H1 (cell line): Measurements from ENCODE around the gene MMP25. TPM values are rescaled to one million over a fixed set of nuclear protein-coding genes. Genes with fewer than 3 reads are reported as not detected.
"Not testable (repeated sequence)": the region's sequence is repeated elsewhere in the genome, so short reads cannot be mapped to it uniquely, and the experiment has no call there.

Experiments used
- CTCF ChIA-PET: fragments of 300-600 bp; sonication (Branson Sonifier 250); formaldehyde crosslinking; loops from one replicate; lab custom pipeline; 2021; ENCODE audit not compliant: partially characterized antibody; lab: Charles Lee
- POLR2A ChIA-PET: fragments of 300-600 bp; sonication (Branson Sonifier 250); formaldehyde crosslinking; loops from one replicate; lab custom pipeline; 2021; ENCODE audit warnings: inconsistent platforms; ENCODE audit not compliant: partially characterized antibody; lab: Charles Lee
- DNase-seq, 2 experiments: peaks; one replicate each; pipeline versions ENCODE4 v3.0.0 to v3.0.0-alpha.2; 2010 to 2022; ENCODE audit warnings: low spot score in 2 of 2, low read depth in 1 of 2, mixed read lengths in 1 of 2
- FAIRE-seq: peaks from 2 replicates; lab custom pipeline; 2011; peaks lifted over from hg19 to GRCh38; lab: Jason Lieb, UNC
- H2AFZ ChIP-seq: 2 replicates; pipeline ENCODE4 v1.8.1; 2012; ENCODE audit warnings: low read length, inconsistent platforms
- H2AK5ac ChIP-seq: 2 replicates; pipeline ENCODE4 v1.6.1; 2013; ENCODE audit warnings: low read depth, low read length
- H2BK120ac ChIP-seq: replicated peaks from 2 replicates; pipeline ENCODE3; 2013; ENCODE audit warnings: low read depth, low read length, inconsistent platforms
- H2BK12ac ChIP-seq: 2 replicates; pipeline ENCODE4 v1.6.1; 2013; ENCODE audit warnings: low read depth, low read length
- H2BK15ac ChIP-seq: 2 replicates; pipeline ENCODE4 v1.6.1; 2013; ENCODE audit warnings: low read length
- H2BK20ac ChIP-seq: 2 replicates; pipeline ENCODE4 v1.6.1; 2013; ENCODE audit warnings: low read length
- H2BK5ac ChIP-seq: 2 replicates; pipeline ENCODE4 v1.6.1; 2013; ENCODE audit warnings: low read depth, low read length
- H3K14ac ChIP-seq: 2 replicates; pipeline ENCODE4 v1.6.1; 2013; ENCODE audit warnings: inconsistent platforms; ENCODE audit not compliant: insufficient read length
- H3K18ac ChIP-seq: 2 replicates; pipeline ENCODE4 v1.6.1; 2013; ENCODE audit warnings: low read length; ENCODE audit errors: extremely low read depth
- H3K23ac ChIP-seq: 2 replicates; pipeline ENCODE4 v1.6.1; 2013; ENCODE audit warnings: inconsistent platforms; ENCODE audit not compliant: insufficient read length
- H3K23me2 ChIP-seq: 2 replicates; pipeline ENCODE4 v1.6.1; 2013; ENCODE audit warnings: low read depth, low read length
- H3K27ac ChIP-seq: 2 replicates; pipeline ENCODE4 v1.6.1; 2011; ENCODE audit warnings: low read depth, low read length, inconsistent platforms
- H3K27me3 ChIP-seq, 4 experiments: replicated peaks in 1 of 4; 1 replicate in 1 of 4; 2 replicates in 3 of 4; pipeline versions ENCODE4 v1.6.1 to v1.8.1; 2011 to 2013; ENCODE audit warnings: low read length in 3 of 4, mild to moderate bottlenecking in 3 of 4, inconsistent platforms in 2 of 4, mixed read lengths in 2 of 4, moderate library complexity in 1 of 4; ENCODE audit not compliant: control insufficient read depth in 3 of 4, insufficient read depth in 3 of 4; ENCODE audit errors: extremely low read depth in 1 of 4
- H3K36me3 ChIP-seq, 4 experiments: 2 replicates each; pipeline versions ENCODE4 v1.6.1 to v1.8.1; 2011 to 2013; ENCODE audit warnings: mild to moderate bottlenecking in 4 of 4, low read length in 3 of 4, moderate library complexity in 2 of 4, control low read depth in 1 of 4, inconsistent platforms in 1 of 4; ENCODE audit not compliant: insufficient read depth in 4 of 4, control insufficient read depth in 2 of 4
- H3K4ac ChIP-seq: replicated peaks from 2 replicates; pipeline ENCODE3; 2013; ENCODE audit warnings: low read length, low read depth, mixed read lengths, inconsistent platforms; ENCODE audit not compliant: insufficient read length
- H3K4me1 ChIP-seq, 4 experiments: replicated peaks in 1 of 4; 1 replicate in 1 of 4; 2 replicates in 3 of 4; pipeline versions ENCODE4 v1.6.1 to v1.8.1; 2011 to 2013; ENCODE audit warnings: low read length in 3 of 4, inconsistent platforms in 2 of 4, mixed read lengths in 1 of 4; ENCODE audit not compliant: insufficient read depth in 4 of 4, control insufficient read depth in 3 of 4
- H3K4me2 ChIP-seq, 2 experiments: 2 replicates each; pipeline versions ENCODE4 v1.6.1 to v1.8.1; 2011 to 2013; ENCODE audit warnings: low read depth in 2 of 2, low read length in 2 of 2, control low read depth in 1 of 2, inconsistent platforms in 1 of 2, mild to moderate bottlenecking in 1 of 2; ENCODE audit not compliant: insufficient read depth in 1 of 2
- H3K4me3 ChIP-seq, 4 experiments: fragments of 200-600, 300-600 bp in 1 of 4; sonication (generic), shearing (Covaris generic), sonication (Bioruptor Twin) in 1 of 4; 2 replicates each; pipeline versions ENCODE4 v1.5.1 to v1.8.1; 2011 to 2016; ENCODE audit warnings: low read length in 4 of 4, low read depth in 3 of 4, control low read depth in 2 of 4, inconsistent platforms in 2 of 4, mild to moderate bottlenecking in 2 of 4, mixed read lengths in 1 of 4, moderate library complexity in 1 of 4; ENCODE audit not compliant: insufficient read depth in 2 of 4; ENCODE audit errors: extremely low read depth in 1 of 4
- H3K56ac ChIP-seq: replicated peaks from 2 replicates; pipeline ENCODE3; 2013; ENCODE audit warnings: low read depth, mild to moderate bottlenecking, mixed read lengths, low read length, inconsistent platforms; ENCODE audit not compliant: insufficient read length
- H3K79me1 ChIP-seq: 2 replicates; pipeline ENCODE4 v1.6.1; 2013; ENCODE audit warnings: low read depth, low read length, control low read depth
- H3K79me2 ChIP-seq, 2 experiments: 2 replicates each; pipeline versions ENCODE4 v1.6.1 to v1.8.1; 2012 to 2013; ENCODE audit warnings: low read length in 2 of 2, mild to moderate bottlenecking in 2 of 2, inconsistent platforms in 1 of 2; ENCODE audit not compliant: insufficient read depth in 2 of 2, control insufficient read depth in 1 of 2
- H3K9ac ChIP-seq, 4 experiments: replicated peaks in 1 of 4; 1 replicate in 1 of 4; 2 replicates in 3 of 4; pipeline versions ENCODE4 v1.6.1 to v1.8.1; 2011 to 2013; ENCODE audit warnings: low read depth in 3 of 4, low read length in 3 of 4, control low read depth in 2 of 4, mild to moderate bottlenecking in 2 of 4, moderate library complexity in 2 of 4, inconsistent platforms in 1 of 4; ENCODE audit errors: extremely low read depth in 1 of 4
- H3K9me3 ChIP-seq, 2 experiments: 2 replicates each; pipeline versions ENCODE4 v1.6.1 to v1.8.1; 2012 to 2013; ENCODE audit warnings: mild to moderate bottlenecking in 2 of 2, moderate library complexity in 2 of 2, control low read depth in 1 of 2, inconsistent platforms in 1 of 2, low read depth in 1 of 2, low read length in 1 of 2, mixed read lengths in 1 of 2; ENCODE audit not compliant: insufficient read depth in 2 of 2
- H4K20me1 ChIP-seq, 2 experiments: replicated peaks in 1 of 2; 2 replicates each; pipeline versions ENCODE3 to v1.8.1; 2011 to 2013; ENCODE audit warnings: inconsistent platforms in 2 of 2, low read length in 2 of 2, mild to moderate bottlenecking in 1 of 2; ENCODE audit not compliant: insufficient read depth in 2 of 2, control insufficient read depth in 1 of 2
- H4K5ac ChIP-seq: 2 replicates; pipeline ENCODE4 v1.6.1; 2013; ENCODE audit warnings: low read length, low read depth, mixed read lengths, inconsistent platforms; ENCODE audit not compliant: insufficient read length
- H4K8ac ChIP-seq: 2 replicates; pipeline ENCODE4 v1.8.0; 2013; ENCODE audit warnings: mild to moderate bottlenecking, moderate library complexity, low read length, inconsistent platforms; ENCODE audit not compliant: insufficient read depth; ENCODE audit errors: extremely low read depth
- H4K91ac ChIP-seq: replicated peaks from 2 replicates; pipeline ENCODE3; 2013; ENCODE audit warnings: low read length, mixed read lengths, inconsistent platforms; ENCODE audit not compliant: insufficient read length
- WGBS, 2 experiments: shearing (Covaris generic) in 1 of 2; methylation state at CpG; one replicate each; pipeline versions ENCODE4 v1.1.6 to v1.1.7; 2013 to 2015; ENCODE audit warnings: low lambda C conversion rate in 2 of 2, mixed read lengths in 2 of 2, inconsistent platforms in 1 of 2, low coverage in 1 of 2, missing lambda C conversion rate in 1 of 2; ENCODE audit not compliant: insufficient replicate concordance in 2 of 2, insufficient coverage in 1 of 2, insufficient read length in 1 of 2; ENCODE audit errors: extremely low coverage in 1 of 2, missing lambda C conversion rate in 1 of 2; 5-methylcytosine and 5-hydroxymethylcytosine counted together
- polyA plus RNA-seq, 7 experiments: library from polyadenylated mRNA; depleted of rRNA in 3 of 7; stranded (reverse) in 5 of 7; unstranded in 2 of 7; fragments of >200 nt in 5 of 7; fragments of 200-250 nt in 2 of 7; gene quantifications; 1 replicate in 5 of 7; 2 replicates in 1 of 7; 4 replicates in 1 of 7; pipeline versions ENCODE4 v1.2.1 to v1.2.3, GENCODE V29; 2011 to 2013; ENCODE audit warnings: missing spikeins in 2 of 7, mixed read lengths in 2 of 7
- total RNA-seq: library from RNA; stranded (reverse); fragmentation: NEBNext Ultra II Directional; extraction: Animal tissue kit (Norgen Biotek cat#: 25700); gene quantifications from 2 replicates; pipeline ENCODE4 v1.2.1, GENCODE V29; 2021

Gene MMP25
- total and polyA plus RNA-seq, 2 of the 8 experiments (the other 6 are each of a cell fraction or from before 2014, with no cell fraction given), result 7.7 to 26.7 TPM

DNA sequence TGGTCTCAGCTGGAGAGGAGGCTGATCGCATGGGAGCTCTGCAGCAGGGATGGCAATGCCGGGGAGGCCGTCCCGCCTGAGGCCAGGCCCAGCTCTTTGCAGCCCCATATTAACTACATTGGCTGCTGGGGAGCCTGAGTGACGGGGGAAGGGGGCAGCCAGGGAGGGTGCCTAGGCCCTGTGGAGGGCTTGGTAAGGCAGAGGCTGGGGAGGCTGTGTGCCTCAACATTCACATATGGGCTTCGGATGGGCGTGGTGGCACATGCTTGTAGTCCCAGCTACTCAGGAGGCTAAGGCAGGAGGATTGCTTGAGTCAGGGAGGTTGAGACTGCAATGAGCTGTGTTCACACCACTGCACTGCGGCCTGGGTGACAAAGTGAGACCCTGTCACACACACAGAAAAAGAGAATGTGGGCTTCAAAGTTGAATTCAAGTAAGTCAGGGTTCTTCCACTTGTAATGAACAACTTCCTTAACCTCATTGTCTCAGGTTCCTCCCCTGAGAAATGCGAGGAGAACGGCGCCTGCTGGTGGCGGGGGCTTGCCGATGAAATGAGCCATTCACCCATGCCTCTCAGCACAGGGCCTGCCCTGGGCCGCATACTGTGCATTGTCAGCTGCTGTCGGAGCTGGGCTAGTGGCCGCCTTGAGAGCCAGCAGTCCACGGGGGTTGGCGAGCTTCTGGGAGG is 26.4 kb downstream of the MMP25 start:
- not testable (repeated sequence) for H2BK120ac ChIP-seq, H2BK15ac ChIP-seq, H3K18ac ChIP-seq, H3K79me2 ChIP-seq, H3K4me1 ChIP-seq, H3K27ac ChIP-seq, H3K23ac ChIP-seq, H2AK5ac ChIP-seq, H2BK12ac ChIP-seq, H4K8ac ChIP-seq, H3K79me1 ChIP-seq, H3K36me3 ChIP-seq, H3K9me3 ChIP-seq, H4K20me1 ChIP-seq, DNase-seq, H2BK20ac ChIP-seq, H3K4me2 ChIP-seq, H3K27me3 ChIP-seq, FAIRE-seq, H3K4ac ChIP-seq, H2AFZ ChIP-seq, H2BK5ac ChIP-seq, H3K4me3 ChIP-seq, H3K9ac ChIP-seq, H3K23me2 ChIP-seq, H4K91ac ChIP-seq, H4K5ac ChIP-seq, H3K56ac ChIP-seq, H3K14ac ChIP-seq
- WGBS, 2 experiments, result 79% methylated on average over 7 of the region's 18 CpGs; no CpG with 5 or more reads in 1 of the 2 experiments
- CTCF ChIA-PET, result interaction anchor here (0.6 to 2.0 kb wide), 4 partner anchors 14 to 602 kb away, joined by 3 to 9 read pairs (median 6); no protein-coding TSS in a partner anchor
- POLR2A ChIA-PET, result interaction anchor here (1.2 to 6.6 kb wide), 2 partner anchors 15 to 18 kb away, joined by 3 to 86 read pairs; no protein-coding TSS in a partner anchor
